DND-41 (cell line): Measurements from ENCODE around the gene CRACR2A.
A peak's percentile ranks its signal among the peaks of the same experiment; 100 is the strongest.

ENCODE experiments used
- ATAC-seq: fragments of 200-7000 bp; cut with Tn5 transposase; 3 replicates; pipeline ENCODE4 v1.9.1; 2021; ENCODE audit warnings: low read depth; ENCODE audit not compliant: insufficient read depth
- DNase-seq: peaks from one replicate; pipeline ENCODE4 v3.0.0-alpha.2; 2020
- H2AFZ ChIP-seq: 2 replicates; pipeline ENCODE4 v1.6.0; 2012; ENCODE audit warnings: low read depth, low read length
- H3K27ac ChIP-seq: 2 replicates; pipeline ENCODE4 v1.5.1; 2012; ENCODE audit warnings: low read length, inconsistent platforms
- H3K27me3 ChIP-seq: fragments of 200-600 bp; sonication (generic); 2 replicates; pipeline ENCODE4 v1.6.0; 2012; ENCODE audit warnings: low read length, mild to moderate bottlenecking, inconsistent platforms; ENCODE audit not compliant: insufficient read depth, poor library complexity
- H3K36me3 ChIP-seq: 2 replicates; pipeline ENCODE4 v1.5.1; 2012; ENCODE audit warnings: low read length, inconsistent platforms; ENCODE audit not compliant: insufficient read depth
- H3K4me1 ChIP-seq: 2 replicates; pipeline ENCODE4 v1.5.1; 2012; ENCODE audit warnings: mild to moderate bottlenecking, low read length; ENCODE audit not compliant: insufficient read depth
- H3K4me2 ChIP-seq: 2 replicates; pipeline ENCODE4 v1.6.0; 2012; ENCODE audit warnings: mild to moderate bottlenecking, moderate library complexity, low read length, inconsistent platforms; ENCODE audit not compliant: insufficient read depth
- H3K4me3 ChIP-seq, 2 experiments: fragments of 200-600 bp in 1 of 2; shearing (Covaris generic) in 1 of 2; 2 replicates each; pipeline ENCODE4 v1.5.1; 2012 to 2016; ENCODE audit warnings: inconsistent platforms in 2 of 2, low read length in 2 of 2, mild to moderate bottlenecking in 2 of 2, low read depth in 1 of 2, moderate library complexity in 1 of 2
- H3K79me2 ChIP-seq: 2 replicates; pipeline ENCODE4 v1.6.0; 2012; ENCODE audit warnings: low read length, inconsistent platforms; ENCODE audit not compliant: insufficient read depth
- H3K9ac ChIP-seq: 2 replicates; pipeline ENCODE4 v1.6.0; 2012; ENCODE audit warnings: low read depth, mild to moderate bottlenecking, inconsistent platforms, low read length, moderate library complexity
- H3K9me3 ChIP-seq: 2 replicates; pipeline ENCODE4 v1.5.1; 2012; ENCODE audit warnings: low read length, moderate library complexity, mild to moderate bottlenecking, inconsistent platforms; ENCODE audit not compliant: insufficient read depth, severe bottlenecking
- H4K20me1 ChIP-seq: 2 replicates; pipeline ENCODE4 v1.6.0; 2012; ENCODE audit warnings: low read length; ENCODE audit not compliant: insufficient read depth
- CTCF ChIP-seq: IDR thresholded peaks from 2 replicates; pipeline ENCODE4 v1.5.1; 2012; ENCODE audit warnings: borderline replicate concordance, low read length, moderate library complexity, mild to moderate bottlenecking; ENCODE audit not compliant: poor library complexity, severe bottlenecking; ENCODE audit errors: extremely low read depth
- EZH2 ChIP-seq: IDR thresholded peaks from 3 replicates; pipeline ENCODE4 v1.6.1; 2012; ENCODE audit warnings: borderline replicate concordance, low read depth, mild to moderate bottlenecking, moderate library complexity, low read length, inconsistent platforms; ENCODE audit not compliant: severe bottlenecking

Gene CRACR2A

DNA sequence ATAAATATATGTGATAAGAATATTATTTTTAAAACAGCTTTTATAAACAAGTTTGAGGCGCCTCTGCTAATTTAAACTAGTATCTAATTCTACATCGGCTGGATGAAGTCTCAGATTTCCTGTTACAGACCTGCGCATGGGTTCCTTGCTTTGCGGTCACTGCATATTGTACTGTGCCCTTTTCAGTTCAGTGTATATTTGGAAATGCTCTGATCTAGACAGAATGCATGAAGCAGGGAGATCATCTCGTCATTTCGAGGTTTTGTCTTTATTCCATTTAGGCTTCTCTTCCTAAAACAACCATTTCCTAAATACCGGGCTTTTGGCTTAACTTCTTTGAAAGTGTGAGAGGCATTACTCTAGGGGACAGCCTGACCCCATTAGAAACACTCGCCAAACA is 25.6 kb downstream of the CRACR2A start:
- Histone ChIP-seq H3K27ac (peak overlapping the region; percentile 89), H4K20me1 (peaks cover 3% of the 10 kb centered on the region; the same call in 1 of the 2 replicates), H3K9me3 (peaks cover 24% of the 10 kb centered on the region), H3K4me1 (peaks cover 40% of the 10 kb centered on the region), H3K27me3 (no peaks in the 10 kb centered on the region), H3K4me3 (0 out of 4 replicates have a peak overlapping the region, but pooled peaks of 1 of the 2 experiments have one; percentile 42), H3K9ac (peak overlapping the region; percentile 37), H3K4me2 (peak overlapping the region; percentile 56), H3K79me2 (no peaks in the 10 kb centered on the region; the same call in 1 of the 2 replicates), H3K36me3 (peaks cover 43% of the 10 kb centered on the region), H2AFZ (no peak overlapping the region)
- ATAC-seq (no peak), DNase-seq (no peak)
- TF ChIP-seq CTCF (no peak), EZH2 (no peak)

- ATAC-seq: no peak
- Histone ChIP-seq H3K27ac (peak overlapping the region; percentile 89), H3K4me3 (no peak overlapping the region), H3K36me3 (peaks cover 41% of the 10 kb centered on the region), H3K4me2 (no peak overlapping the region), H2AFZ (no peak overlapping the region), H3K4me1 (peaks cover 40% of the 10 kb centered on the region), H3K79me2 (no peaks in the 10 kb centered on the region; the same call in 1 of the 2 replicates), H3K9me3 (peaks cover 33% of the 10 kb centered on the region), H3K27me3 (no peaks in the 10 kb centered on the region), H3K9ac (no peak overlapping the region), H4K20me1 (peaks cover 3% of the 10 kb centered on the region; the same call in 1 of the 2 replicates)
- no peak for TF ChIP-seq CTCF
- DNase-seq: no peak
These were observed 26.5 kb downstream of the CRACR2A start for GRCh38 chr12:3726456-3726855.

DNA sequence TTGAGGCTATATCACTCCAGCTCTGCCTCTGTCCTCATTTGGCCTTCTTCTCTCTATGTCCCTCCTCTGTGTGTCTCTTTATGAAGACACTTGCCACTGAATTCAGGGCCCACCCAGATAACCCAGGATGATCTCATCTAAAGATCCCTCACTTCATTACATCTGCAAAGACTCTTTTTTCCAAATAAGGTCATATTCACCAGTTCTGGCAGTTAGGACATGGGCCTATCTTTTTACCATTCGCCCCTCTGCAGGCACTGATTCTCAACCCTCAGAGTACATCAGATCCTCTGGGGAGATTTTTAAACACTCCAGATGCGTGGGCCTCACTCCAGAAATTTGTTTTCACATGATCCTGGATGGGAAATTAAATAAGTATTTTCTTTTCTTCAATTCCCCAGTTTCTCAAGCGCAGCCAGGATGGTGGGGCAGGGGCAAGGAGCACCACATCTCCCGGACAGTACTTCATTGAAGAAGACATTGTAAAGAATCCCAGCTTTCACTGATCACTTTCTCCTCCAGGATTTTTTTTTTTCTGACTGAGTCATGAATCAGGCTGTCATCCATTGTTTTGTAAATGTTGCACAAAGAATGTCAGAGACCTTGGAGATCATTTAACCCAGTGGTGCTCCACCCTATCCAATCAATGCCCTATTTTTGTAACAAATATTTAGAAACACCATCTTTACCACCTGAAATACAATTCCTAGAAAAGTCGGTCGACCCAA is 27.4 kb downstream of the CRACR2A start:
- Histone ChIP-seq H3K4me1 (peaks cover 40% of the 10 kb centered on the region), H3K27ac (no peak overlapping the region), H3K9ac (no peak overlapping the region), H4K20me1 (peaks cover 3% of the 10 kb centered on the region; the same call in 1 of the 2 replicates), H3K36me3 (peaks cover 37% of the 10 kb centered on the region), H2AFZ (no peak overlapping the region), H3K9me3 (peaks cover 33% of the 10 kb centered on the region), H3K4me3 (no peak overlapping the region), H3K79me2 (no peaks in the 10 kb centered on the region), H3K27me3 (no peaks in the 10 kb centered on the region), H3K4me2 (no peak overlapping the region)
- no peak for ATAC-seq
- TF ChIP-seq EZH2 (no peak), CTCF (no peak)
- DNase-seq: no peak
